ENCODE data around the gene RFX1.

DNA sequence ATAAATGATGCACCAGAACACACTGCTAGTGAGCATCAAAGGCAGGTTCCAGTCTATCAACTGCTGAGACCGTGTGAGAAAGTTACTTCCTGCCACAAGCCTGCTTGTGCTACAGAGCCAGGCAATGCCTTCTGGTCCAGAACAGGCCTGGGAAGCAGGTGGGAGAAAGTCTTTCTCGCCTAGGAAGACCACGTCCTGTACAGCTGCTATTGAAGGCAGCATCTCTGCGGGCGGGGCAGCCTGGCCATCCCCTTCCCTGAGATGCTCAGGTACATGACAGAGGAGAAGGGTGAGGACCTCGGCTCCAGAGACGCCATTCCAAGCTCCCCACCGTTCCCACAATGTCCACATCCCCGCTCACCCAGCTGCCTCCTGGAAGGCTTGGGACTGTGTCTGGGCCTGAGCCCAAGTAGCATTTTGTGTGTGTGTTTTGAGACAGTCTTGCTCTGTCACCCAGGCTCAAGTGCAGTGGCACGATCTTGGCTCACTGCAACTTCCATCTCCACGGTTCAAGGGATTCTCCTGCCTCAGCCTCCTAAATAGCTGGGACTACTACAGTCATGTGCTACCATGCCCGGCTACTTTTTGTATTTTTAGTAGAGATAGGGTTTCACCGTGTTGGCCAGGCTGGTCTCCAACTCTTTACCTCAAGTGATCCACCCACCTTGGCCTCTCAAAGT, 3.4 kb downstream of the RFX1 start:
- TF ChIP-seq, protein P1, sequence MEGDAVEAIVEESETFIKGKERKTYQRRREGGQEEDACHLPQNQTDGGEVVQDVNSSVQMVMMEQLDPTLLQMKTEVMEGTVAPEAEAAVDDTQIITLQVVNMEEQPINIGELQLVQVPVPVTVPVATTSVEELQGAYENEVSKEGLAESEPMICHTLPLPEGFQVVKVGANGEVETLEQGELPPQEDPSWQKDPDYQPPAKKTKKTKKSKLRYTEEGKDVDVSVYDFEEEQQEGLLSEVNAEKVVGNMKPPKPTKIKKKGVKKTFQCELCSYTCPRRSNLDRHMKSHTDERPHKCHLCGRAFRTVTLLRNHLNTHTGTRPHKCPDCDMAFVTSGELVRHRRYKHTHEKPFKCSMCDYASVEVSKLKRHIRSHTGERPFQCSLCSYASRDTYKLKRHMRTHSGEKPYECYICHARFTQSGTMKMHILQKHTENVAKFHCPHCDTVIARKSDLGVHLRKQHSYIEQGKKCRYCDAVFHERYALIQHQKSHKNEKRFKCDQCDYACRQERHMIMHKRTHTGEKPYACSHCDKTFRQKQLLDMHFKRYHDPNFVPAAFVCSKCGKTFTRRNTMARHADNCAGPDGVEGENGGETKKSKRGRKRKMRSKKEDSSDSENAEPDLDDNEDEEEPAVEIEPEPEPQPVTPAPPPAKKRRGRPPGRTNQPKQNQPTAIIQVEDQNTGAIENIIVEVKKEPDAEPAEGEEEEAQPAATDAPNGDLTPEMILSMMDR (optimal IDR thresholded peaks at IDR 0.05 in 1 of 3, IDR thresholded peaks at IDR 0.05 in 1 of 3, conservative IDR thresholded peaks at IDR 0.05 in 1 of 3; ENCODE audit: extremely low read depth in 1 of 3, insufficient read depth in 2 of 3, low read length in 3 of 3) = no peak
- TF ChIP-seq EZH2 (IDR thresholded peaks at IDR 0.05; ENCODE audit: low read length) = no peak
